Measurements from ENCODE around the gene AZIN2. TPM values are rescaled to one million over a fixed set of nuclear protein-coding genes. Genes with fewer than 3 reads are reported as not detected.
"Not testable (repeated sequence)": the region's sequence is repeated elsewhere in the genome, so short reads cannot be mapped to it uniquely, and the experiment has no call there.

Gene AZIN2
- total RNA-seq, 2 experiments from 2014 or later: 16.5 to 16.6 TPM

- H3K9me3 Mint-ChIP-seq: peaks cover 2% of the 10 kb centered on the region
- H3K27me3 Mint-ChIP-seq: peaks cover 7% of the 10 kb centered on the region
- POLR2A ChIA-PET: no interaction called here
- H3K36me3 Mint-ChIP-seq: no peaks in the 10 kb centered on the region
- H3K27ac Mint-ChIP-seq: no peak overlapping the region
- no peak overlapping the region for H3K4me3 Mint-ChIP-seq
- ATAC-seq (ENCODE audit: low read depth) (no peak), DNase-seq (no peak)
- peaks cover 27% of the 10 kb centered on the region for H3K4me1 Mint-ChIP-seq
These were observed 33.7 kb upstream of the AZIN2 start for GRCh38 chr1:33047290-33047689.

GRCh38 chr1:33047839-33048305, 33.1 kb upstream of the AZIN2 start:
- DNase-seq (no peak), ATAC-seq (ENCODE audit: low read depth) (no peak)
- Mint-ChIP-seq H3K27me3 (peaks cover 7% of the 10 kb centered on the region), H3K27ac (no peak overlapping the region), H3K4me3 (no peak overlapping the region), H3K36me3 (no peaks in the 10 kb centered on the region), H3K9me3 (peaks cover 2% of the 10 kb centered on the region), H3K4me1 (peaks cover 27% of the 10 kb centered on the region)
- POLR2A ChIA-PET: no interaction called here

GRCh38 chr1:33048426-33048825, 32.5 kb upstream of the AZIN2 start:
- H3K27me3 Mint-ChIP-seq: peaks cover 8% of the 10 kb centered on the region
- H3K4me3 Mint-ChIP-seq: no peak overlapping the region
- DNase-seq (no peak), ATAC-seq (ENCODE audit: low read depth) (no peak)
- no peak overlapping the region for H3K27ac Mint-ChIP-seq
- H3K4me1 Mint-ChIP-seq: peaks cover 27% of the 10 kb centered on the region
- H3K9me3 Mint-ChIP-seq: peaks cover 2% of the 10 kb centered on the region
- POLR2A ChIA-PET: no interaction called here
- no peaks in the 10 kb centered on the region for H3K36me3 Mint-ChIP-seq

GRCh38 chr1:33049371-33049770, 31.6 kb upstream of the AZIN2 start:
- no peak for ATAC-seq (ENCODE audit: low read depth)
- POLR2A ChIA-PET: no interaction called here
- DNase-seq: no peak
- no peaks in the 10 kb centered on the region for H3K36me3 Mint-ChIP-seq
- H3K27me3 Mint-ChIP-seq: peaks cover 10% of the 10 kb centered on the region
- no peak overlapping the region for H3K4me3 Mint-ChIP-seq
- H3K4me1 Mint-ChIP-seq: peaks cover 25% of the 10 kb centered on the region
- peaks cover 2% of the 10 kb centered on the region for H3K9me3 Mint-ChIP-seq
- H3K27ac Mint-ChIP-seq: no peak overlapping the region

GRCh38 chr1:33050221-33051076, 30.5 kb upstream of the AZIN2 start:
- Mint-ChIP-seq H3K27ac (no peak overlapping the region), H3K4me1 (peaks cover 20% of the 10 kb centered on the region), H3K4me3 (no peak overlapping the region), H3K9me3 (peaks cover 2% of the 10 kb centered on the region), H3K36me3 (no peaks in the 10 kb centered on the region), H3K27me3 (peaks cover 10% of the 10 kb centered on the region)
- ATAC-seq (ENCODE audit: low read depth): no peak
- POLR2A ChIA-PET: interaction anchor here (0.6 kb wide), 2 partner anchors 147 to 302 kb away, joined by 6 read pairs; no protein-coding TSS in a partner anchor
- no peak for DNase-seq

- Mint-ChIP-seq H3K27me3 (peaks cover 9% of the 10 kb centered on the region), H3K27ac (no peak overlapping the region), H3K4me3 (no peak overlapping the region), H3K4me1 (peaks cover 4% of the 10 kb centered on the region), H3K9me3 (peaks cover 2% of the 10 kb centered on the region), H3K36me3 (no peaks in the 10 kb centered on the region)
- ATAC-seq (ENCODE audit: low read depth): no peak
- DNase-seq: peak; percentile 42
- POLR2A ChIA-PET: no interaction called here
These were observed 25.5 kb upstream of the AZIN2 start for GRCh38 chr1:33055210-33056008.

DNA sequence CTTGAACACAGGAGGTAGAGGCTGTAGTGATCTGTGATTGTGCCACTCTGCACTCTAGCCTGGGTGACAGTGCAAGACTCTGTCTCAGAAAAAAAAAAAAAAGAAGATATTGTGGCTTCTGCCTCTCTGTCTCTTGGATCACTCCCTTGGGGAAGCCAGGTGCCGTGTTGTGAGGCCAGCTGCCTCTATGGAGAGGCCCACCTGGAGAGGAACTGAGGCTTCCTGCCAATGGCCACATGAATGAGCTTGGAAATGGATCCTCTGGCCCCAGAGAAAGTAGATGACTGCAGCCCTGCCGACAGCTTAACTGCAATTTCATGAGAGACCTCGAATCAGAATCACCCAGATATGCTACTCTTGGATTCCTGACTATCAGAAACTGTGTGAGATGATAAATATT, 24.5 kb upstream of the AZIN2 start:
- no peak overlapping the region for H3K27ac Mint-ChIP-seq
- POLR2A ChIA-PET: no interaction called here

GRCh38 chr1:33057095-33057494, 23.9 kb upstream of the AZIN2 start:
- Mint-ChIP-seq H3K27ac (no peak overlapping the region), H3K9me3 (peaks cover 4% of the 10 kb centered on the region), H3K4me3 (no peak overlapping the region), H3K4me1 (peaks cover 1% of the 10 kb centered on the region), H3K27me3 (peaks cover 6% of the 10 kb centered on the region), H3K36me3 (no peaks in the 10 kb centered on the region)
- ATAC-seq (ENCODE audit: low read depth) (no peak), DNase-seq (no peak)
- POLR2A ChIA-PET: no interaction called here

More for the DNA sequence above, 24.5 kb upstream of the AZIN2 start:
- Mint-ChIP-seq H3K9me3 (no peaks in the 10 kb centered on the region), H3K4me1 (peaks cover 1% of the 10 kb centered on the region), H3K4me3 (no peak overlapping the region), H3K36me3 (no peaks in the 10 kb centered on the region), H3K27me3 (peaks cover 6% of the 10 kb centered on the region)
- DNase-seq: no peak
- no peak for ATAC-seq (ENCODE audit: low read depth)

DNA sequence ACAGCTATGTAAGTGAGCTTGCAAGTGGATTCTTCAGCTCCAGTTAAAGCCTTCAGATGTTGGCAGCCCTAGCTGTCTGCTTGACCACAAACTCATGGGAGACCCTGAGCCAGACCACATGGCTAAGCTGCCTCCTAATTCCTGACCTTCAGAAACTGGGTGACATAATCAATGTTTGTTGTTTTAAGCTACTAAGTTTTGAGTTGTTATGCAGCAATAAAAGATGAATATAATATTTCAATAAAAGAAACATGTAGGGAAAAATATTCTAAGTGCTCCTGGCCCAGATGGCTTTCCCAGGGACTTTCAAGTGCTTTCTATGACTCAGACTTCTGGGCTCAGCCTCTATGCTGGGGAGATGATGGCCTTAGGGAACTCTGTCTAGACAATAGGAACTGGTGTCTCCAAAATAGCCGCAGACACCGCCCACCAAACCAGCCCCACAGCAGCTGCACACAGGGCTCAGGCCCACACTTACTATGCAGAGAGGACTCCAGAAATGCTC, 20.3 kb upstream of the AZIN2 start:
- ATAC-seq (ENCODE audit: low read depth): no peak
- DNase-seq: no peak
- Mint-ChIP-seq H3K27ac (no peak overlapping the region), H3K27me3 (peaks cover 8% of the 10 kb centered on the region), H3K36me3 (peaks cover 8% of the 10 kb centered on the region), H3K9me3 (peaks cover 26% of the 10 kb centered on the region), H3K4me3 (no peak overlapping the region), H3K4me1 (peaks cover 1% of the 10 kb centered on the region)
- POLR2A ChIA-PET: no interaction called here

GRCh38 chr1:33061834-33062233, 19.1 kb upstream of the AZIN2 start:
- peaks cover 9% of the 10 kb centered on the region for H3K27me3 Mint-ChIP-seq
- no peak overlapping the region for H3K4me3 Mint-ChIP-seq
- peaks cover 9% of the 10 kb centered on the region for H3K36me3 Mint-ChIP-seq
- H3K9me3 Mint-ChIP-seq: peaks cover 27% of the 10 kb centered on the region
- POLR2A ChIA-PET: interaction anchor here (0.6 kb wide), 1 partner anchor 66 kb away, joined by 4 read pairs; no protein-coding TSS in a partner anchor
- DNase-seq (no peak), ATAC-seq (ENCODE audit: low read depth) (no peak)
- no peak overlapping the region for H3K27ac Mint-ChIP-seq
- H3K4me1 Mint-ChIP-seq: no peaks in the 10 kb centered on the region

DNA sequence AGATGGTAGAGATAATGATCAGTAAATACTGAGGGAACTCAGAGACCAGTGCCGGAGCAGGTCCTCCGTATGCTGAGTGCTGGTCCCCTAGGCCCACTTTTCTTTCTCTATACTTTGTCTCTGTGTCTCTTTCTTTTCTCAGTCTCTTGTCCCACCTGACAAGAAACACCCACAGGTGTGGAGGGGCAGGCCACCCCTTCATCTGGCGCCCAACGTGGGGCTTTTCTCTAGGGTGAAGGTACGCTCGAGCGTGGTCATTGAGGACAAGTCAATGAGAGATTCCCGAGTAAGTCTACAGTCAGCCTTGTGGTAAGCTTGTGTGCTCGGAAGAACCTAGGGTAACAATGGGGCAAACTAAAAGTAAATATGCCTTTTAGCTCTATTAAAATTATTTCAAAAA, 16.7 kb upstream of the AZIN2 start:
- H3K27ac Mint-ChIP-seq; H3K4me3 Mint-ChIP-seq; DNase-seq; POLR2A ChIA-PET; ATAC-seq (ENCODE audit: low read depth); H3K4me1 Mint-ChIP-seq; H3K36me3 Mint-ChIP-seq: not testable (repeated sequence)
- Mint-ChIP-seq H3K9me3 (peaks cover 34% of the 10 kb centered on the region), H3K27me3 (peaks cover 16% of the 10 kb centered on the region)

DNA sequence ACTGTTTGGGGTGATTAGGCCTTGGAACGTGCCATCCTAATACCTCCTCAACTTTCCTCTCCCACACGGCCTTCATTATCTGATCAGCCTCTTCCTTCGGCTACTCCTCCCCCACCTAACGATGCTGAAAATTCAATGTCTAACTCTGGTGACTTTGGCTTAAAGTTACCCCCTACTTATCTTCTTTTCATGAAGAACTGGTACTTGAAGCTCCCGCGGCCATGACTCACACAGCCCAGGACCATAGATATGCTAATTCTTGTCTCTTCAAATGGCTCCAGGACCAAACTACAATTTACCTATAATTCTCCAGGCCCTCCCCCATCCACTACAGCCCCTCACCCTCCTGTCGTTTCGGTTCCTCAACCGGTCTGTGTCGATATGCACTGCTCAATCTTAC, 15.7 kb upstream of the AZIN2 start:
- ATAC-seq (ENCODE audit: low read depth) (no peak), DNase-seq (no peak)
- Mint-ChIP-seq H3K36me3 (peaks cover 9% of the 10 kb centered on the region), H3K27ac (no peak overlapping the region), H3K27me3 (peaks cover 23% of the 10 kb centered on the region), H3K9me3 (peaks cover 34% of the 10 kb centered on the region), H3K4me3 (no peak overlapping the region), H3K4me1 (no peaks in the 10 kb centered on the region)
- POLR2A ChIA-PET: no interaction called here

GRCh38 chr1:33066477-33066876, 14.5 kb upstream of the AZIN2 start:
- H3K9me3 Mint-ChIP-seq: peaks cover 34% of the 10 kb centered on the region
- H3K36me3 Mint-ChIP-seq, POLR2A ChIA-PET: not testable (repeated sequence)

More at GRCh38 chr1:33066477-33066876, 14.5 kb upstream of the AZIN2 start:
- ATAC-seq (ENCODE audit: low read depth); H3K4me3 Mint-ChIP-seq; DNase-seq; H3K4me1 Mint-ChIP-seq; H3K27ac Mint-ChIP-seq: not testable (repeated sequence)
- peaks cover 23% of the 10 kb centered on the region for H3K27me3 Mint-ChIP-seq
